ENCODE data around the gene TMEM126A. TPM values are rescaled to one million over a fixed set of nuclear protein-coding genes. Genes with fewer than 3 reads are reported as not detected.

Gene TMEM126A
- total and polyA plus RNA-seq, 2 of the 13 experiments (the other 11 are each of a cell fraction or from before 2014, with no cell fraction given): 59.5 to 66.9 TPM

GRCh38 chr11:85627998-85628770, 19.6 kb upstream of the TMEM126A start, which contains the start of gene TMEM126B (continued):
- TF ChIP-seq, protein P1, sequence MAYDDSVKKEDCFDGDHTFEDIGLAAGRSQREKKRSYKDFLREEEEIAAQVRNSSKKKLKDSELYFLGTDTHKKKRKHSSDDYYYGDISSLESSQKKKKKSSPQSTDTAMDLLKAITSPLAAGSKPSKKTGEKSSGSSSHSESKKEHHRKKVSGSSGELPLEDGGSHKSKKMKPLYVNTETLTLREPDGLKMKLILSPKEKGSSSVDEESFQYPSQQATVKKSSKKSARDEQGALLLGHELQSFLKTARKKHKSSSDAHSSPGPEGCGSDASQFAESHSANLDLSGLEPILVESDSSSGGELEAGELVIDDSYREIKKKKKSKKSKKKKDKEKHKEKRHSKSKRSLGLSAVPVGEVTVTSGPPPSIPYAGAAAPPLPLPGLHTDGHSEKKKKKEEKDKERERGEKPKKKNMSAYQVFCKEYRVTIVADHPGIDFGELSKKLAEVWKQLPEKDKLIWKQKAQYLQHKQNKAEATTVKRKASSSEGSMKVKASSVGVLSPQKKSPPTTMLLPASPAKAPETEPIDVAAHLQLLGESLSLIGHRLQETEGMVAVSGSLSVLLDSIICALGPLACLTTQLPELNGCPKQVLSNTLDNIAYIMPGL (CRISPR knock-in tag; IDR thresholded peaks at IDR 0.05; ENCODE audit: borderline replicate concordance in 1 of 2, low read depth in 1 of 2): peak in 1 of 2 experiments; percentile 66; a peak in 2 of 4 replicates
- no peak for TF ChIP-seq MAF1 (CRISPR knock-in tag; IDR thresholded peaks at IDR 0.05; ENCODE audit: borderline replicate concordance)
- 0 out of 2 replicates have a peak, but pooled peaks have one; percentile 38 for TF ChIP-seq ZSCAN21 (CRISPR knock-in tag; IDR thresholded peaks at IDR 0.05; ENCODE audit: borderline replicate concordance)
- no peak for TF ChIP-seq ZNF12 (CRISPR knock-in tag; IDR thresholded peaks at IDR 0.05)
- TF ChIP-seq ZNF839 (CRISPR knock-in tag; IDR thresholded peaks at IDR 0.05; ENCODE audit: borderline replicate concordance): no peak
- TF ChIP-seq, protein P2, sequence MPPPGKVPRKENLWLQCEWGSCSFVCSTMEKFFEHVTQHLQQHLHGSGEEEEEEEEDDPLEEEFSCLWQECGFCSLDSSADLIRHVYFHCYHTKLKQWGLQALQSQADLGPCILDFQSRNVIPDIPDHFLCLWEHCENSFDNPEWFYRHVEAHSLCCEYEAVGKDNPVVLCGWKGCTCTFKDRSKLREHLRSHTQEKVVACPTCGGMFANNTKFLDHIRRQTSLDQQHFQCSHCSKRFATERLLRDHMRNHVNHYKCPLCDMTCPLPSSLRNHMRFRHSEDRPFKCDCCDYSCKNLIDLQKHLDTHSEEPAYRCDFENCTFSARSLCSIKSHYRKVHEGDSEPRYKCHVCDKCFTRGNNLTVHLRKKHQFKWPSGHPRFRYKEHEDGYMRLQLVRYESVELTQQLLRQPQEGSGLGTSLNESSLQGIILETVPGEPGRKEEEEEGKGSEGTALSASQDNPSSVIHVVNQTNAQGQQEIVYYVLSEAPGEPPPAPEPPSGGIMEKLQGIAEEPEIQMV (CRISPR knock-in tag; IDR thresholded peaks at IDR 0.05; ENCODE audit: low read depth): no peak
- TF ChIP-seq ZHX2 (IDR thresholded peaks at IDR 0.05; ENCODE audit: low read depth): peak; percentile 59
- no peak for TF ChIP-seq ZHX2 (CRISPR knock-in tag; IDR thresholded peaks at IDR 0.05; ENCODE audit: borderline replicate concordance)
- no peak for TF ChIP-seq DNMT1 (CRISPR knock-in tag; IDR thresholded peaks at IDR 0.05)
- TF ChIP-seq, protein P3, sequence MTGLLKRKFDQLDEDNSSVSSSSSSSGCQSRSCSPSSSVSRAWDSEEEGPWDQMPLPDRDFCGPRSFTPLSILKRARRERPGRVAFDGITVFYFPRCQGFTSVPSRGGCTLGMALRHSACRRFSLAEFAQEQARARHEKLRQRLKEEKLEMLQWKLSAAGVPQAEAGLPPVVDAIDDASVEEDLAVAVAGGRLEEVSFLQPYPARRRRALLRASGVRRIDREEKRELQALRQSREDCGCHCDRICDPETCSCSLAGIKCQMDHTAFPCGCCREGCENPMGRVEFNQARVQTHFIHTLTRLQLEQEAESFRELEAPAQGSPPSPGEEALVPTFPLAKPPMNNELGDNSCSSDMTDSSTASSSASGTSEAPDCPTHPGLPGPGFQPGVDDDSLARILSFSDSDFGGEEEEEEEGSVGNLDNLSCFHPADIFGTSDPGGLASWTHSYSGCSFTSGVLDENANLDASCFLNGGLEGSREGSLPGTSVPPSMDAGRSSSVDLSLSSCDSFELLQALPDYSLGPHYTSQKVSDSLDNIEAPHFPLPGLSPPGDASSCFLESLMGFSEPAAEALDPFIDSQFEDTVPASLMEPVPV (CRISPR knock-in tag; IDR thresholded peaks at IDR 0.05): peak; percentile 78; the same call in 1 of the 2 replicates
- no peak for TF ChIP-seq NFATC3 (CRISPR knock-in tag; IDR thresholded peaks at IDR 0.05)
- no peak for TF ChIP-seq SPEN (CRISPR knock-in tag; IDR thresholded peaks at IDR 0.05; ENCODE audit: low read depth)
- TF ChIP-seq ZMAT3 (CRISPR knock-in tag; conservative IDR thresholded peaks at IDR 0.05): 0 out of 2 replicates have a peak, but pooled peaks have one; percentile 26
- TF ChIP-seq KDM4B (CRISPR knock-in tag; IDR thresholded peaks at IDR 0.05): no peak; the same call in 1 of the 2 replicates
- TF ChIP-seq ZNF761 (CRISPR knock-in tag; conservative IDR thresholded peaks at IDR 0.05): no peak
- no peak for TF ChIP-seq ZKSCAN8 (CRISPR knock-in tag; IDR thresholded peaks at IDR 0.05; ENCODE audit: borderline replicate concordance)

Data from HepG2 (cell line).